GM23338 (cell line): ENCODE measurements around the gene ATG7.

Source experiments
- CREB1 ChIP-seq: fragments of 250-450 bp; sonication (Bioruptor Pico); IDR thresholded peaks from 2 replicates; pipeline ENCODE4 v1.5.0; 2020; ENCODE audit warnings: low read depth, mild to moderate bottlenecking, moderate library complexity
- CTCF ChIP-seq, 2 experiments: fragments of 200-600 bp in 1 of 2; sonication (generic) in 1 of 2; conservative IDR thresholded peaks; 2 replicates each; pipeline versions ENCODE4 v1.5.1 to v1.6.1; 2016 to 2017; ENCODE audit warnings: antibody characterized with exemption in 2 of 2, low read depth in 2 of 2, mild to moderate bottlenecking in 2 of 2, moderate library complexity in 1 of 2
- ETS1 ChIP-seq: IDR thresholded peaks from 2 replicates; pipeline ENCODE4 v1.6.1; 2016; ENCODE audit warnings: antibody characterized with exemption
- EZH2 ChIP-seq: fragments of 200-600 bp; sonication (generic); IDR thresholded peaks from one replicate; pipeline ENCODE4 v1.8.0; 2017; ENCODE audit warnings: antibody characterized with exemption, mild to moderate bottlenecking, low read depth; ENCODE audit not compliant: unreplicated experiment
- EZH2phosphoT487 ChIP-seq: fragments of 200-600 bp; sonication (generic); IDR thresholded peaks from one replicate; pipeline ENCODE4 v1.8.1; 2018; ENCODE audit warnings: antibody characterized with exemption; ENCODE audit not compliant: unreplicated experiment
- JUNB ChIP-seq: IDR thresholded peaks from one replicate; pipeline ENCODE4 v1.6.1; 2016; ENCODE audit warnings: antibody characterized with exemption; ENCODE audit not compliant: unreplicated experiment
- NANOG ChIP-seq: IDR thresholded peaks from 2 replicates; pipeline ENCODE4 v1.6.1; 2016; ENCODE audit warnings: antibody characterized with exemption, borderline replicate concordance
- POLR2AphosphoS5 ChIP-seq: IDR thresholded peaks from 2 replicates; pipeline ENCODE4 v1.6.1; 2016; ENCODE audit warnings: antibody characterized with exemption, low read depth
- REST ChIP-seq: IDR thresholded peaks from one replicate; pipeline ENCODE4 v1.6.1; 2018; ENCODE audit warnings: antibody characterized with exemption; ENCODE audit not compliant: unreplicated experiment
- STAT1 ChIP-seq: IDR thresholded peaks from one replicate; pipeline ENCODE4 v1.6.1; 2016; ENCODE audit warnings: antibody characterized with exemption; ENCODE audit not compliant: unreplicated experiment
- ZNF114 ChIP-seq: fragments of 250-450 bp; sonication (Bioruptor Pico); IDR thresholded peaks from 2 replicates; pipeline ENCODE4 v1.5.0; 2020; ENCODE audit warnings: mild to moderate bottlenecking, moderate library complexity
- ZNF331 ChIP-seq: fragments of 250-450 bp; sonication (Bioruptor Pico); IDR thresholded peaks from 2 replicates; pipeline ENCODE4 v1.5.0; 2020; ENCODE audit warnings: low read depth, mild to moderate bottlenecking, moderate library complexity
- ZNF462 ChIP-seq: fragments of 250-450 bp; sonication (Bioruptor Pico); IDR thresholded peaks from 2 replicates; pipeline ENCODE4 v1.5.0; 2020; ENCODE audit warnings: mild to moderate bottlenecking, moderate library complexity

- no peak for TF ChIP-seq REST
- no peak for TF ChIP-seq CTCF (conservative IDR thresholded peaks at IDR 0.05; ENCODE audit: low read depth in 2 of 2)
- TF ChIP-seq EZH2, result no peak
- no peak for TF ChIP-seq EZH2phosphoT487
- TF ChIP-seq JUNB, result no peak
- TF ChIP-seq POLR2AphosphoS5, result no peak
- TF ChIP-seq CREB1, result no peak
- no peak for TF ChIP-seq ZNF114 (CRISPR knock-in tag)
- no peak for TF ChIP-seq NANOG
- no peak for TF ChIP-seq ETS1
- TF ChIP-seq ZNF331 (CRISPR knock-in tag), result no peak
- TF ChIP-seq STAT1, result no peak
- TF ChIP-seq ZNF462 (CRISPR knock-in tag), result no peak
These were observed 147.9 kb downstream of the ATG7 start for GRCh38 chr3:11420066-11420465.
